Activated T-cell treated with anti-CD3 and anti-CD28 coated beads for 24 hours (primary cell): ENCODE results near the gene IGHMBP2.

Source experiments
- DNase-seq: peaks from one replicate; pipeline ENCODE4 v3.0.0-alpha.2; 2020; ENCODE audit warnings: low read depth

Gene IGHMBP2

DNA sequence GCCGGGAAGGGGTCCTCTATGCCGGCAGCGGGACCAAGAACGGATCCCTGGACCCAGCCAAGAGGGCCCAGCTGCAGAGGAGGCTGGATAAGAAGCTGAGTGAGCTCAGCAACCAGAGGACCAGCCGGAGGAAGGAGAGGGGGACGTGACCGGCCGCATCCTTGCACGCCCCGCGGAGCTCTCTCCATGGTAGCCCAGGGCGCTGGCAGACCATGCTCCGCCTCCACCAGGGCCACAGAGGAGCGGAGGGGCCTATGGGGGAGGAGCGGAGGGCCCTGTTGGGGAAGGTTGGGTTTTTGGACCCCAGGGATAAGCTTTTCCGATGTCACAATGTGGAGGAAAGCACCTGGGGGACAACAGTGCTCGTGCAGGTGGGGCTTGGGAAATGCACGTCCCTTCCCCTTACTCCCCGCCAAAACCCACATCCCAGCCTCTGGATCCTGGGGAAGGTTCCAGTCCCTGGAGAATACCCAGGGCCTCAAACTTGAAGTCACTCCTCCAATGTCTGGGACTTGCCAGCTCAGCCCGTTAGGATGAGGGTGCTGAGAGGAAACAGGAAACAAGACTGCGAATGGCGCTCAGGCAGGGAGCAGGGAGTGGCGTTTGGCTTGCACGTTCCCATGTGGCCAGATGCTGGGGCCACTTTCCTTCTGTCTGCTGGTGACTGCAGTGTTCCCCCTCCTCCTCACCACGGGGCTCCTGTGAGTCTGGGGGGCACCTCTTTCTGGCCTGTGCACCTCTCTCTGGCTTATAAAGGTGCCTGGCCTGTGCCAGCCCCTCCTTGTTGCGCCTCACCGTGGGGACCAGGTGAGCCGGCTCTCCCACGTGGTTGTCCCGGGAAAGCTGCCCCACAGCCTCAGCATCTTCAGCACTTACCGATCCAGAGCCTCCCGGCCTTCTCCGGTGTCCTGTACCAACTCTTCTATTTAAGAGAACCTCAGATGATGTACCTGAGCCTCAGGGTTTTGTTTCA is 36.2 kb downstream of the IGHMBP2 start:
- DNase-seq, result no peak

DNA sequence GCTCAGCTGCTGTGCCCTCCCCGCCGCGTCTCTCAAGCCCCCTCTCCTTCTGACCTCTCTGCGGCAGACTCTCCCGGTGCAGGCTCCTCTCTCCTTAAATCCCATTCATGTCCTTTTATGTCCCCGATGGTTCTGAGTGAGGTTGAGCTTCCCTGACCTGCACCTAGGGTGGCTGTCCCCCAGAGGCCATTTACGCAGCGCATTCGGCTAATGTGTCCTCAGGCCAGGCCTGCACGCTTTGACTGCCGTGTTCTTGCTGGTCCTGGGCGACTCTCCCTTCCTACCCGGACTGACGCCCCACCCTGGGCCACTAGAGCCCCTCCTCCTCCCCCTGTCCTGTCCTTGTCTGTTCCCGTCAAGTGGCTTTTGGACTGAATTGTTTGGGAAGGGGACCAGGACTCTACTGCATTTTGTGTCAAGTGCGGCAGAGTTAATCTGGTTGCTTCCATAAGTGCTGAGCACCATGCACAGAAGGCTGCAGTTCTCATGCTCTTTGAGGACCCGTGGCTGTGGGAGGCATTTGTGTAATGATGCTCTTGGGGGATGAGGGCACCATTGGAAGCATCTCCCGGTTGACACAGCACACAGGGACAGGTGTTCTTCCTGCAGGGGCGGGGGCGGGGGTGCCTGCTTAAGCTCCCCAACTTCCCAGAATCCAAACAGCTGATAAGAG is 37.1 kb downstream of the IGHMBP2 start:
- no peak for DNase-seq

DNA sequence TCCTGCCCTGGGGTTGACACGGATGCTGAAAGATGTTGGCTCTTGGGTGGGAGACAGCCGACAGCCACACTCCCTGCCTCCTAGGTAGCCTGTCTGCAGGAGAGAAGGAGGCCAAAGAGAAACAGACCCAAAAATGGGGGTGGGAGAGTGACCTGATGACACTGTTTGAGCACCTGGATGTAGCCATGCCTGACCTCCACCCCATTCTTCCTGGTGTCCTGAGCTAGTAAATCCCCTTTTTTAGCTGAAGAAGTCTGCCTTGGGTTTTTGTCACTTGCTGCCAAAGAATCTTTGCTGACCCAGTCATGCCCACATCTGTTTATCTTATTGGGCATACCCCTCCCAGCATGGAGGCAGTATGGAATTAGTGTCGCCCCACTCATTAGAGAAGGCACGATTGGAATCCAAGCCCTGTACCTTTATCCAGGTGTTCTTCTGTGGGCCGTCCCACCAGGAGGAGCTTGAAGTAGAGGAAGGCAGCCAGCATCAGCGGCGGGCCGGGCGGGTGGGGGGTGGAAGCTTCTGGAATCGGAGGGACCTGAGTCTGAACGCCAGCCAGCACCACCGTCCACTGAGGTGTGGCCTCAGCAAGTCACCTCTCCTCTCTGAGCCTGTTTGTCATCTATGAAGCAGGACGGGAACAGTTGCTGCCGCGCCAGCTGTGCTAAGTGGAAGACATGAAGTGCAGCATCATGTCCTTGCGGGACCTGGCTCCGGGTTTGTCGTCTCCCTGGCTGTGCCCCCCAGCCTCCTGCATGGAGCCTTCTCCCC is 37.8 kb downstream of the IGHMBP2 start:
- no peak for DNase-seq

- DNase-seq, result no peak
These were observed 38.5 kb downstream of the IGHMBP2 start for GRCh38 chr11:68942095-68942620.

DNA sequence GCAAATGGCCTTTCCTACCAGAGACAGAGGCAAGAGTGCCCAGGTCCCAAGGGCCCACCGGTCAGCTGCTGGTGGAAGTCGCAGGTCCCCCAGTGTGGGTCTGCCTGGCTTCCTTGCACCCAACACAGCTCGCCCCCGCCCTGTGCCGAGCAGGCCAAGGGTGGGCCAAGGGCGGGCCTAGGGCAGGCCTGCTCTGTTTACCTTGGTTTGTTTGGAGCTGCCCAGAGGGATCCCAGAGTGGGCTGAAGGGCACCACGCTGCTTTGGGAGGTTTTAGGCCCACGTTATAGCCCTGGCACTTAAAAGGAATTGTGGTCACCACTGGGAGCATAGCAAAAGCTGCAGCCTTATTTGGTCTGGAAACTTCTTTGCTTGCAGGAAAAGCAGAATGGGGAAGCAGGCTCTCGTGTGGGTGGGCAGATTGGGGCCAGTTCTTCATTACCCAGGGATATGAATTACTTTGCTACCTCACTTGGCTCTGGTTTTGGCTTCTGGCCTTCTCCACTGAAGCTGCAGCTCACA is 39.1 kb downstream of the IGHMBP2 start:
- DNase-seq, result no peak

GRCh38 chr11:68946416-68947090 is 42.9 kb downstream of the IGHMBP2 start:
- DNase-seq, result no peak

DNA sequence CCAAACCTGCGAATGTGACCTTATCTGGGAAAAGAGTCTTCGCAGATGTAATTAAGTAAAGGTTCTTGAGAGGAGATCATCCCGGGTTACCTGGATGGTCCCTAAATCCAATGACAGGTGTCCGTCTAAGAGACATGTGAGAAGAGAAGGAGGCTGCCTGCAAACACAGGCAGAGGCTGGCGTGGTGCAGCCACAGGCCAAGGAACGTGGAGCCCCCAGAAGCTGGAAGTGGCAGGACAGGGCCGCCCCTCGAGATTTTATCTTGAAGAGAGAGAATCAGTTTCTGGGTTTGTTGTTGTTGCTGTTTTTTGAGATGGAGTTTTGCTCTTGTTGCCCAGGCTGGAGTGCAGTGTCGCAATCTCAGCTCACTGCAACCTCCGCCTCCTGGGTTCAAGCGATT is 43.5 kb downstream of the IGHMBP2 start:
- no peak for DNase-seq

- DNase-seq, result no peak
These were observed 44.8 kb downstream of the IGHMBP2 start for GRCh38 chr11:68948496-68948895.

DNA sequence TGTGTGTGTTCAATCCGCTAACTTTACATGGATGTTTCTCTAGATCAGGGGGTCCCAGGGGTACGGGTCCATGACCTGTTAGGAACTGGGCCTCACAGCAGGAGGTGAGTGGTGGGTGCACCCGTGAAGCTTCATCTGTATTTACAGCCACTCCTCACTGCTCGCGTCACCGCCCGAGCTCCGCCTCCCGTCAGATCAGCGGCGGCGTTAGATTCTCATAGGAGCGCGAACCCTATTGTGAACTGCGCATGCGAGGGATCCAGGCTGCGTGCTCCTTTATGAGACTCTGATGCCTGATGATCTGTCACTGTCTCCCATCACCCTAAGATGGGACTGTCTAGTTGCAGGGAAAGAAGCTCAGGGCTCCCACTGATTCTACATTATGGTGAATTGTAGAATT is 45.2 kb downstream of the IGHMBP2 start:
- no peak for DNase-seq

DNA sequence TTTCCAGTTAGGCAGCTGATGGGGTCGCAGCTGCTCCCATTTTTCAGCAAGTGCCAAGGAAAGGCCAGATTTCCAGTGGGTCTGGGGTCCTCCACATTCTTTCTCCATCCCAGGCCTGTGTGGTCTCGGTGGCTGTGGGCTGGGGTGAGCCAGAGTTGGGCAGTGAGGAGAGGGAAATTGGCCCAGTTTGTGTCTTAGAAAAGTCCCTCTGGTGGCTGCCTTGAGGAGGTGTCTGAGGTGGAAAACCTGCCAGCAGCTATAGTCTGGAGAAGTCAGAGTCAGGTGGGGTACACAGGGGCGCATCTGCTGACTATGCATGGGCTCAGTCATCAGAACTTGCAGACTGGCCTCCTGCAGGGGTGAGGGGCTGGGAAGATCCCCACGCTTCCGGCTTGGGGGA is 46.6 kb downstream of the IGHMBP2 start:
- DNase-seq, result no peak

DNA sequence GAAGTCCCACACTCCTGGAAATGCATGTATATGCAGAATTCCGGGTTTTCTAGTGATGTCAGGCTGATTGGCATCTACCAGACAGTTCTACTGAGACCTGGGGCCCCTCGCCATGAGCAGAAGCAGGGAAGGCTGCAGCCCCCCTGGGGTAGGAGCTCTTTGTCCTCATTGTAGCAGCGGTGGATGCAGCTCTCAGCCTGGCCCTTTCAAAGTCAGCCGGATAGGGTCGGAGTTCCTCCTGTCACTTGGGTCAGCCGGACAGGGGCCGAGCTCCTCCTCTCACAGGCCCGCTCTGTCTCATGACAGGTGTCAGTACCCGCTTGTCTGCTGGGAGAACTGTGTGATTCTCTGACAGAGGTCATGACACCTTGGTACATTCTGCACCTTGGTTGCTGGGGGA is 47.1 kb downstream of the IGHMBP2 start:
- no peak for DNase-seq

DNA sequence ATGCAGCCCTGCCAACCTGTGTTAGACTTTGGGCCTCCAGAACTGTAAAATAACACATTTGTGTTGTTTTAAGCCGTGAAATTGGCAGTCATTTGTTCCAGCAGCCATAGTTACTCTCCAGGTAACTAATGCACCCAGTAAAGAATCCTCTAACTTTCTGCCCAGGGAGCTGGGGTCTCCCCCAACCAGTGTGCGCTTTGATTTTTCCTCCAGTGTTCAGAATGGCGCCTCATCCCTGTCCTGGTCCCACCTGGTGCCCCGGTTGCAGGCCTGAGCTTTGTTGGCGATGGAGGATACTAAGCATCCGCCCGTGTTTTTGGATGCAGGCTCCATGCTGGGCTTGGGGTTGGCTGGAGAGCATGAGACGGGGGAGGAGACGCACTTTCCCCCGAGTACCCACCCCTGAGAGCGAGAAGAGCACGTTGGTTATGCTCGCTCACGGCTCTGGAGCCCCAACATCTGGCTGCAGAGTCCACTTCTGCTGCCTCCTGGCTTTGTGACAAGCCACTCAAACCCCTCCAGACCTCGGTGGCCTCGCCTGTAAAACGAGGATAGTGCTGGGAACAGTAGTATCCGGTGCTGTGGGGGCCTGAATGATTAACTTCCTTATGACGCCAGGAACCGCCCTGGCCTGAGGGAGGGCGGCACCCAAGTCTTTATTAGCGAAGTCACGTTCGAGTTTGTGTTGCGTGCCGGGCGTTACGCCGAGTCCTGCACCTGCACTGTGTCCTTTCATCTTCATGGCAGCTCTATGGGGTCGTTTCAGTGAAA is 51.3 kb downstream of the IGHMBP2 start:
- no peak for DNase-seq

DNA sequence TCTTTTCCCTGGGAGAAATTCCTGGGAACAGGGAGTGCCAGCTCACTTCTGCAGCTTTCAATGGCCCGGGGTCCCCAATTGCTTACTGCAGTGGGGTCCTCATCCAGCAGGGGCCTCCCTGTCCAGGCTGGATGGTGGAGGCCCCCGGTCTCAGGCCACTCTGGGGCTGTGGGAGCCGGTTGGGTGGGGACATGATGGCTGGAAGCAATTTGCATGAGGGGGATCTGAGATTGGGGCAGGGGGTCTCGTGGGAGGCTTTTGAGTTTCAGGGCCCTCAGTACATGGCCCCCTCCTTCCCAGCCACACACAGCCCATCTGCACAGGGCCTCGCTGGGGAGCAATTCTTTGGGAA is 51.9 kb downstream of the IGHMBP2 start:
- no peak for DNase-seq

DNA sequence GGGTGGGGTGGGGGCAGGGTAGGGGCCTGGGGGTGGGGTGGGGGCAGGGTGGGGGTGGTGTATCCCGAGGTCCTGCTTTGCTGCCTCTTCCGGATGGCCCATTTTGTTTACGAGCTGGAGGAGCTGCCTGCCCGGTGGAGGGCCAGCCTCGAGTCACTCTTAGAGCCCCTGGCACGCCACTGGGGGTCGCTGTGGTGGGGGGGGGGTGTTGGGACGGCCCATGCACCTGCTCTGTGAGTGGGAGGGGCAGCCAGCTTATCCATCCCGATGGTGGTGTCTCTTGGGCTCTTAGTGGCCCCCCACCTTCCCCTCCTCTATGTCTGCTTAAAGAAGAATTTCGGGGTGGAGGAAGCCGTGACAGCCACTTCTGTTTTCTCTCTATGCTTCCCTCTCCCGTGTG is 52.5 kb downstream of the IGHMBP2 start:
- DNase-seq, result no peak

GRCh38 chr11:68956547-68957254 is 53.0 kb downstream of the IGHMBP2 start:
- DNase-seq, result no peak

- DNase-seq, result no peak
These were observed 54.5 kb downstream of the IGHMBP2 start for GRCh38 chr11:68958211-68958610.

DNA sequence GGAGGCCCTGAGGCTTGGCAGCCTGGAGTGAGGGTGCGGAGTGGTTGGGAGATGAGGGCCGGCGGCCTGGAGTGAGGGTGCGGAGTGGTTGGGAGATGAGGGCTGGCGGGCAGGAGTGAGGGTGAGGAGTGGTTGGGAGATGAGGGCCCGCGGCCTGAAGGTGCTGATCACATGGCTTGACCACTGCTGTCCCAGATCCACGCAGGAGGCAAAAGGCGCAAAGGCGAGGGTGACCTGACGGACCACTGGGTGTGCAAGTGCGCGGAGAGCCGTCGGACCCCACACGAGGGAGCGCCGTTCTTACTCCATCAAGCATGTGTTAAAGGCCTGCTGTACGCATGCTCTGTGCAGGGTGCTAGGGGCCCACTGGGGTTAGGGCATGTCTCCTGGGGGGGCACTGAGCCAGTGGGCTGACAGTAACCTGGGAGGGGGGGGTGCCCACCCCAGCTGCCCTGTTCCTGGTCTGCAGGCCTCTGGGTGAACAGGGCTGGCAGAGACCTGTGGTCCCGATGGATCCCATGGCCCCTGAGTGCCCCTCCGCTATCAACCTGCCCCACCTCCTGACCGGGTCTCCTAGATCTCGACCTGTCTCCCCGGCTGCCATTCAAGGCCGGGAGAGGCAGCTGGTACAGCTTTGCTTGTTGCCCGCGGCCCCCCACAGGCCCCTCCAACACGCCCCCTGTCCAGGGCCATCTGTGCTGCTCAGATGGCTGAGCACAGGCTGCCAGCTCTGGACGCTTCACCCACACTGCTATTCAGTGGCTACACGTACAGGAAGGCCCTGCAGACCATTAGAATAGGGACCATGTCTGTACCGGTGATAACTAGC is 56.0 kb downstream of the IGHMBP2 start:
- DNase-seq, result no peak

GRCh38 chr11:68960294-68961071 is 56.8 kb downstream of the IGHMBP2 start:
- no peak for DNase-seq
